WTC11 (cell line): ENCODE results near the gene PPP1R14C.

Source experiments
- CREB1 ChIP-seq: sonication (generic); formaldehyde crosslinking; IDR thresholded peaks from 2 replicates; pipeline ENCODE4 v1.8.0; 2023; ENCODE audit warnings: mild to moderate bottlenecking, missing genetic modification reagents
- ETV6 ChIP-seq: sonication (generic); formaldehyde crosslinking; IDR thresholded peaks from 2 replicates; pipeline ENCODE4 v1.8.1; 2022; ENCODE audit warnings: mild to moderate bottlenecking, missing genetic modification reagents
- NFE2L1 ChIP-seq: sonication (generic); formaldehyde crosslinking; IDR thresholded peaks from 2 replicates; pipeline ENCODE4 v1.8.1; 2023; ENCODE audit warnings: missing genetic modification reagents
- TCF7 ChIP-seq: sonication (generic); formaldehyde crosslinking; IDR thresholded peaks from 2 replicates; pipeline ENCODE4 v1.8.0; 2022; ENCODE audit warnings: mild to moderate bottlenecking, low read depth, missing genetic modification reagents, moderate library complexity
- TEAD4 ChIP-seq: sonication (generic); formaldehyde crosslinking; IDR thresholded peaks from 2 replicates; pipeline ENCODE4 v1.8.0; 2022; ENCODE audit warnings: mild to moderate bottlenecking, missing genetic modification reagents
- TP53 ChIP-seq: sonication (generic); formaldehyde crosslinking; IDR thresholded peaks from 2 replicates; pipeline ENCODE4 v1.8.1; 2023; ENCODE audit warnings: mild to moderate bottlenecking, missing genetic modification reagents
- ZNF416 ChIP-seq: fragments of 250-450 bp; sonication (Bioruptor Pico); IDR thresholded peaks from 2 replicates; pipeline ENCODE4 v1.9.0; 2021; ENCODE audit warnings: mild to moderate bottlenecking, inconsistent platforms
- TF ChIP-seq, protein P1 (sequence below): fragments of 200-600 bp; IDR thresholded peaks from 2 replicates; pipeline ENCODE4 v1.8.0; 2022; ENCODE audit warnings: antibody characterized with exemption
- TF ChIP-seq, protein P2 (sequence below): sonication (generic); formaldehyde crosslinking; IDR thresholded peaks from 2 replicates; pipeline ENCODE4 v1.8.1; 2023; ENCODE audit warnings: mild to moderate bottlenecking, missing genetic modification reagents, moderate library complexity
- TF ChIP-seq, protein P3 (sequence below): sonication (generic); formaldehyde crosslinking; IDR thresholded peaks from 2 replicates; pipeline ENCODE4 v1.8.1; 2022; ENCODE audit warnings: missing genetic modification reagents, borderline replicate concordance
- TF ChIP-seq, protein P4 (sequence below): sonication (generic); formaldehyde crosslinking; IDR thresholded peaks from 2 replicates; pipeline ENCODE4 v1.8.1; 2023; ENCODE audit warnings: mild to moderate bottlenecking, missing genetic modification reagents, moderate library complexity

DNA sequence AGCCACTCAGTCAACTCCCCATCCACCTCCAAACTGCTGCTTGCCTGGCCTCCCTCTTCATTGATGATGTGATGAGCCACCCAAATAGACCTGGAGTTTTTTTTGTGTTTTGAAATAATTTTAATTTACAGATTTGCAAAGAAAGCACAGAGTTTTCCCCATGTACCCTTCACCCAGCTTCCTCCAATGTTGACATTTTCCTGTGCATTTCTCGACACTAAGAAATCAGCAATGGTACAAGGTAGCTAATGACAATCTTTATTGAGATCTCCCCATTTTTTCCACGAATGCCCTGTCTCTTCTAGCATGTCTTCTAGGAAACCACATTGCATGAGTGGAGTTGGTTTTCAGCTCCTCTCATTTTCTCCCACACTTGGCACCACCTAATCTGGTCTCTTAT is 30.1 kb downstream of the PPP1R14C start:
- TF ChIP-seq, protein P1, sequence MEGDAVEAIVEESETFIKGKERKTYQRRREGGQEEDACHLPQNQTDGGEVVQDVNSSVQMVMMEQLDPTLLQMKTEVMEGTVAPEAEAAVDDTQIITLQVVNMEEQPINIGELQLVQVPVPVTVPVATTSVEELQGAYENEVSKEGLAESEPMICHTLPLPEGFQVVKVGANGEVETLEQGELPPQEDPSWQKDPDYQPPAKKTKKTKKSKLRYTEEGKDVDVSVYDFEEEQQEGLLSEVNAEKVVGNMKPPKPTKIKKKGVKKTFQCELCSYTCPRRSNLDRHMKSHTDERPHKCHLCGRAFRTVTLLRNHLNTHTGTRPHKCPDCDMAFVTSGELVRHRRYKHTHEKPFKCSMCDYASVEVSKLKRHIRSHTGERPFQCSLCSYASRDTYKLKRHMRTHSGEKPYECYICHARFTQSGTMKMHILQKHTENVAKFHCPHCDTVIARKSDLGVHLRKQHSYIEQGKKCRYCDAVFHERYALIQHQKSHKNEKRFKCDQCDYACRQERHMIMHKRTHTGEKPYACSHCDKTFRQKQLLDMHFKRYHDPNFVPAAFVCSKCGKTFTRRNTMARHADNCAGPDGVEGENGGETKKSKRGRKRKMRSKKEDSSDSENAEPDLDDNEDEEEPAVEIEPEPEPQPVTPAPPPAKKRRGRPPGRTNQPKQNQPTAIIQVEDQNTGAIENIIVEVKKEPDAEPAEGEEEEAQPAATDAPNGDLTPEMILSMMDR = no peak
- no peak for TF ChIP-seq TCF7 (CRISPR knock-in tag)
- TF ChIP-seq TEAD4 (CRISPR knock-in tag) = no peak
- TF ChIP-seq CREB1 = no peak
- TF ChIP-seq, protein P2, sequence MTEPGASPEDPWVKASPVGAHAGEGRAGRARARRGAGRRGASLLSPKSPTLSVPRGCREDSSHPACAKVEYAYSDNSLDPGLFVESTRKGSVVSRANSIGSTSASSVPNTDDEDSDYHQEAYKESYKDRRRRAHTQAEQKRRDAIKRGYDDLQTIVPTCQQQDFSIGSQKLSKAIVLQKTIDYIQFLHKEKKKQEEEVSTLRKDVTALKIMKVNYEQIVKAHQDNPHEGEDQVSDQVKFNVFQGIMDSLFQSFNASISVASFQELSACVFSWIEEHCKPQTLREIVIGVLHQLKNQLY (CRISPR knock-in tag) = no peak
- TF ChIP-seq, protein P3, sequence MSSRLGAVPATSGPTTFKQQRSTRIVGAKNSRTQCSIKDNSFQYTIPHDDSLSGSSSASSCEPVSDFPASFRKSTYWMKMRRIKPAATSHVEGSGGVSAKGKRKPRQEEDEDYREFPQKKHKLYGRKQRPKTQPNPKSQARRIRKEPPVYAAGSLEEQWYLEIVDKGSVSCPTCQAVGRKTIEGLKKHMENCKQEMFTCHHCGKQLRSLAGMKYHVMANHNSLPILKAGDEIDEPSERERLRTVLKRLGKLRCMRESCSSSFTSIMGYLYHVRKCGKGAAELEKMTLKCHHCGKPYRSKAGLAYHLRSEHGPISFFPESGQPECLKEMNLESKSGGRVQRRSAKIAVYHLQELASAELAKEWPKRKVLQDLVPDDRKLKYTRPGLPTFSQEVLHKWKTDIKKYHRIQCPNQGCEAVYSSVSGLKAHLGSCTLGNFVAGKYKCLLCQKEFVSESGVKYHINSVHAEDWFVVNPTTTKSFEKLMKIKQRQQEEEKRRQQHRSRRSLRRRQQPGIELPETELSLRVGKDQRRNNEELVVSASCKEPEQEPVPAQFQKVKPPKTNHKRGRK (CRISPR knock-in tag) = no peak
- TF ChIP-seq NFE2L1 (CRISPR knock-in tag) = no peak
- TF ChIP-seq ZNF416 = no peak
- TF ChIP-seq, protein P4, sequence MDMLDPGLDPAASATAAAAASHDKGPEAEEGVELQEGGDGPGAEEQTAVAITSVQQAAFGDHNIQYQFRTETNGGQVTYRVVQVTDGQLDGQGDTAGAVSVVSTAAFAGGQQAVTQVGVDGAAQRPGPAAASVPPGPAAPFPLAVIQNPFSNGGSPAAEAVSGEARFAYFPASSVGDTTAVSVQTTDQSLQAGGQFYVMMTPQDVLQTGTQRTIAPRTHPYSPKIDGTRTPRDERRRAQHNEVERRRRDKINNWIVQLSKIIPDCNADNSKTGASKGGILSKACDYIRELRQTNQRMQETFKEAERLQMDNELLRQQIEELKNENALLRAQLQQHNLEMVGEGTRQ (CRISPR knock-in tag) = no peak
- TF ChIP-seq TP53 = no peak
- no peak for TF ChIP-seq ETV6
